IPS-20b (cell line): ENCODE data around the gene SBNO2.

Experiments
- H3K27ac ChIP-seq: one replicate; pipeline ENCODE4 v1.5.1; 2013; ENCODE audit warnings: low read length
- H3K27me3 ChIP-seq: 2 replicates; pipeline ENCODE4 v1.6.1; 2013; ENCODE audit warnings: mild to moderate bottlenecking, low read length, inconsistent platforms; ENCODE audit not compliant: insufficient read depth
- H3K36me3 ChIP-seq: 2 replicates; pipeline ENCODE4 v1.6.1; 2013; ENCODE audit warnings: low read depth, mild to moderate bottlenecking, inconsistent platforms, low read length, moderate library complexity; ENCODE audit not compliant: insufficient read depth
- H3K4me1 ChIP-seq: 2 replicates; pipeline ENCODE4 v1.6.1; 2013; ENCODE audit warnings: mild to moderate bottlenecking, control low read depth, inconsistent platforms, low read length, moderate library complexity; ENCODE audit not compliant: insufficient read depth
- H3K4me3 ChIP-seq: 2 replicates; pipeline ENCODE4 v1.5.1; 2013; ENCODE audit warnings: mild to moderate bottlenecking, low read length, inconsistent platforms
- H3K9ac ChIP-seq: 2 replicates; pipeline ENCODE4 v1.6.1; 2013; ENCODE audit warnings: low read depth, mild to moderate bottlenecking, inconsistent platforms, low read length, moderate library complexity
- H3K9me3 ChIP-seq: 2 replicates; pipeline ENCODE4 v1.6.1; 2013; ENCODE audit warnings: mild to moderate bottlenecking, low read depth, low read length, inconsistent platforms; ENCODE audit not compliant: insufficient read depth

SBNO2 gene, protein sequence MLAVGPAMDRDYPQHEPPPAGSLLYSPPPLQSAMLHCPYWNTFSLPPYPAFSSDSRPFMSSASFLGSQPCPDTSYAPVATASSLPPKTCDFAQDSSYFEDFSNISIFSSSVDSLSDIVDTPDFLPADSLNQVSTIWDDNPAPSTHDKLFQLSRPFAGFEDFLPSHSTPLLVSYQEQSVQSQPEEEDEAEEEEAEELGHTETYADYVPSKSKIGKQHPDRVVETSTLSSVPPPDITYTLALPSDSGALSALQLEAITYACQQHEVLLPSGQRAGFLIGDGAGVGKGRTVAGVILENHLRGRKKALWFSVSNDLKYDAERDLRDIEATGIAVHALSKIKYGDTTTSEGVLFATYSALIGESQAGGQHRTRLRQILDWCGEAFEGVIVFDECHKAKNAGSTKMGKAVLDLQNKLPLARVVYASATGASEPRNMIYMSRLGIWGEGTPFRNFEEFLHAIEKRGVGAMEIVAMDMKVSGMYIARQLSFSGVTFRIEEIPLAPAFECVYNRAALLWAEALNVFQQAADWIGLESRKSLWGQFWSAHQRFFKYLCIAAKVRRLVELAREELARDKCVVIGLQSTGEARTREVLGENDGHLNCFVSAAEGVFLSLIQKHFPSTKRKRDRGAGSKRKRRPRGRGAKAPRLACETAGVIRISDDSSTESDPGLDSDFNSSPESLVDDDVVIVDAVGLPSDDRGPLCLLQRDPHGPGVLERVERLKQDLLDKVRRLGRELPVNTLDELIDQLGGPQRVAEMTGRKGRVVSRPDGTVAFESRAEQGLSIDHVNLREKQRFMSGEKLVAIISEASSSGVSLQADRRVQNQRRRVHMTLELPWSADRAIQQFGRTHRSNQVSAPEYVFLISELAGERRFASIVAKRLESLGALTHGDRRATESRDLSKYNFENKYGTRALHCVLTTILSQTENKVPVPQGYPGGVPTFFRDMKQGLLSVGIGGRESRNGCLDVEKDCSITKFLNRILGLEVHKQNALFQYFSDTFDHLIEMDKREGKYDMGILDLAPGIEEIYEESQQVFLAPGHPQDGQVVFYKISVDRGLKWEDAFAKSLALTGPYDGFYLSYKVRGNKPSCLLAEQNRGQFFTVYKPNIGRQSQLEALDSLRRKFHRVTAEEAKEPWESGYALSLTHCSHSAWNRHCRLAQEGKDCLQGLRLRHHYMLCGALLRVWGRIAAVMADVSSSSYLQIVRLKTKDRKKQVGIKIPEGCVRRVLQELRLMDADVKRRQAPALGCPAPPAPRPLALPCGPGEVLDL (N-terminal part only)

DNA sequence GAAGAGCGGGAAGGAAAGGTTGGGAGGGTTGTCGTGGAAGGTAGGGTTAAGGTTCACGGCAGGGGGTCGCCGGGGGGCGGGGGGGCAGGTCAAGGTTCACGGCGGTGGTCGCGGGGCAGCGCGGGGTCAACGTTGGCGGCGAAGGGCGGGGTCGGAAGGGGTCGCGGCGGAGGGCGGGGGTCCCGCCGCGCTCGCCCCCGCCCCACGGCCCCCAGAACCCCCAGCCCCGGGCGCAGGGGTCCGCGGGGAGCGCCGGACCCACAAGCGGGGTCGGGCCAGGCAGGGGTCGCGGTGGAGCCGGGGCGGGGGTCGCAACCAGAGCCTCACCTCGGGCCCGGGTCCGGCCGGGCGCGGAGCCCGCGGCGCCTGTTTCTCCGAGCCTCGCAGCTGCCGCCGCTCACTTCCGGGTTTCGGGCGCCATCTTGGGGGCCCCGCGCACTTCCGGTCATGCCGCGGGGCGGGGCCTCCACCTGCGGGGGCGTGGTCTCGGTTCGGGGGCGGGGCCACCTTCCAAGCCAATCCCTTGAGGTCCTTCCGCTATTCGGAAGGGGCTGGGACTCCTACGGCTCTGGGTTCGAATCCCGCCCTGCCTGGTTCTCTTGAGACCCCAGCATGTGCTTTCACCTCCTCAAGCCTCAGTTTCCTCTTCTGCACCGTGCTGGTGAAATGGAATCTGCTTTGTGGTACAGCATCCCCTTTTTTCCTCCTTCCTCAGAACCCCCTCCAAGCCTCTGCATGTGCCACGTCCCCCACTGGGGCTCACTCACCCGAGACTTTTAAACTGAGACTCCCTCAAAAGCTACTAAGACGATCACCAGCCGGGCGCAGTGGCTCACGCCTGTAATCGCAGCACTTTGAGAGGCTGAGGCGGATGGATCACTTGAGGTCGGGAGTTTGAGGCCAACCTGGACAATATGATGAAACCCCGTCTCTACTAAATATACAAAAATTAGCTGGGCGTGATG is at the start of gene SBNO2:
Gene SBNO2, minus strand, starts transcription at position 424 of the 965 bp plus-strand sequence. CDS start 19,992 bp downstream, outside the sequence.
- Histone ChIP-seq H3K36me3 (no peaks in the 10 kb centered on the region), H3K27me3 (no peaks in the 10 kb centered on the region), H3K9me3 (no peaks in the 10 kb centered on the region), H3K9ac (peak within 1 kb of the TSS; percentile 90), H3K27ac (no peak within 1 kb of the TSS), H3K4me1 (no peaks in the 10 kb centered on the region), H3K4me3 (peak within 1 kb of the TSS; percentile 90)

DNA sequence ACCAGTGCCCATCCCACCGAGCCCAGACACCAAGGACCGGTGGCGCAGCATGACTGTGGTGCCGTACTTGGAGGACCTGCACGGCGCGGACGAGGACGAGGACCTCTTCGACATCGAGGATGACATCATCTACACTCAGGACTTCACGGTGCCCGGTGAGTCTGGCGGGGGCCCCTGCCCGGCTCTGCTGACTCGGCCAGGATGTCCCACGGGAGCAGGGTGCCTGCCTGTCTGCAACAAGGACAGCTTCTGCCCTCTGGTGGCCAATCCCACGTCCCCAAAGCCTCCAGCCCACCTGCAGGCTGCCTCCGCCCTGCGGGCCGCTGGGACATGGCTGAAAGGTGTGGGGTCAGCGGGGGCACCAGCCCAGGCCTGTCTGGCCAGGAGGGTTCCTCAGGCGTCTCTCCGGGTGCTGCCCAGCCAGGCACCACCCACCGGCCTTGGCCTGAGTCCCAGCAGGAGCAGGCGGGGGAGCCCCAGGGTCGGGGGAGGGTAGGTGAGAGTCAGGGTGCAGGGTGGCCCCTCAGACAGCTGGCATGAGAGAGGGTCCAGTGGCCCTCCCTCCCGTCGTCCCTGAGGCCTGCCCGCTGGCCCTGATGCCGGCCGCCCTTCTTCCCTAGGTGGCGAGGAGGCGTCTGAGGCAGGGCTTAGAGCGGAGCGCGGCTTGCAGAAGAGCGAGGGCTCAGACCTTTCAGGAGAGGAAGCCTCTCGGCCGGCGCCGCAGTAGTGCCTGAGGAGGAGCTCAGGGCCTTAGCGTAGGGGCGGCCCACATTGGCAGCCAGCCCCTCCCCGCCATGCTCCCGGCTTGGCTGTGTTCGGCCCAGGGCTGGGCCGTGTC is 49.2 kb upstream of the SBNO2 start:
- Histone ChIP-seq H3K9ac (no peak overlapping the region), H3K27ac (no peak overlapping the region), H3K27me3 (no peaks in the 10 kb centered on the region), H3K36me3 (peaks cover 12% of the 10 kb centered on the region), H3K4me3 (no peak overlapping the region), H3K9me3 (no peaks in the 10 kb centered on the region), H3K4me1 (no peaks in the 10 kb centered on the region)

DNA sequence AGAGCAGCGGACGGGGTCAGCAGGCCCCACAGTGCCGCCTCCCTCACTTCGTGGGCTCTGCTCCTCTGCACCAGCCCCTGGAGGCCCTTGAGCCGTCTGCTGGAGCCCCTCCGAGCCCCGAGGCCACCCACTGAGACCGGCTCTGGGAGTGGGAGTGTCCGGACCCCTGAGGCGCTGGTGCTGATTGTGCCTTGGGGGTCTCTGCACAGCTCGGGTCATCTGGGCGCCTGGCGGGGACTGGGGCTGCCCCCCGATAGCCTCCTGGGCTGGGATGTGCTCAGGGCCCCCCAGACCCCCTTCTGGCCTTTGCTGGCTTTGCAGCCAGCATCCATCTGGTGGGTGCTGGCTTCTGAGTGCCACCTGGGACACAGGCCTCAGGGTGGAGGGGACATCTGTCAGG is 48.3 kb upstream of the SBNO2 start:
- no peaks in the 10 kb centered on the region for H3K27me3 ChIP-seq
- no peaks in the 10 kb centered on the region for H3K4me1 ChIP-seq
- no peak overlapping the region for H3K4me3 ChIP-seq
- no peak overlapping the region for H3K27ac ChIP-seq
- no peaks in the 10 kb centered on the region for H3K9me3 ChIP-seq
- H3K36me3 ChIP-seq = peaks cover 12% of the 10 kb centered on the region
- H3K9ac ChIP-seq = no peak overlapping the region

DNA sequence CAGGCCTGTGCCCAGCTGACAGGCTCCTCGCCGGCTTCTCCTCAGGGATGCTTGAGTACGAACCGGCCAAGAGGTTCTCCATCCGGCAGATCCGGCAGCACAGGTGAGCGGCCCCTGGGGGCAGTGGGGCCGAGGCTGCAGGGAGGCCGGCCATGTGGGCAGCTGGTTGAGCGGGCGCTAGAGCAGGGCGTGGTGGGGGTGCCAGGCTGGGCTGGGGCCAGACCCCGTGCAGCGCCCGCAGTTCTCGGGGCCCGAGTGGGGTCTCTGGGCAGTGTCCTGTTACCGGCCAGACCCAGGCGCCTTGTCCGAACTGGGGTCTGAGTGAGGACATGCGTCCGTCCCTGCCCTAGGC is 47.8 kb upstream of the SBNO2 start:
- no peak overlapping the region for H3K4me3 ChIP-seq
- peaks cover 12% of the 10 kb centered on the region; the same call in 1 of the 2 replicates for H3K36me3 ChIP-seq
- H3K27ac ChIP-seq = no peak overlapping the region
- H3K4me1 ChIP-seq = no peaks in the 10 kb centered on the region
- no peak overlapping the region for H3K9ac ChIP-seq
- H3K9me3 ChIP-seq = no peaks in the 10 kb centered on the region
- H3K27me3 ChIP-seq = no peaks in the 10 kb centered on the region

DNA sequence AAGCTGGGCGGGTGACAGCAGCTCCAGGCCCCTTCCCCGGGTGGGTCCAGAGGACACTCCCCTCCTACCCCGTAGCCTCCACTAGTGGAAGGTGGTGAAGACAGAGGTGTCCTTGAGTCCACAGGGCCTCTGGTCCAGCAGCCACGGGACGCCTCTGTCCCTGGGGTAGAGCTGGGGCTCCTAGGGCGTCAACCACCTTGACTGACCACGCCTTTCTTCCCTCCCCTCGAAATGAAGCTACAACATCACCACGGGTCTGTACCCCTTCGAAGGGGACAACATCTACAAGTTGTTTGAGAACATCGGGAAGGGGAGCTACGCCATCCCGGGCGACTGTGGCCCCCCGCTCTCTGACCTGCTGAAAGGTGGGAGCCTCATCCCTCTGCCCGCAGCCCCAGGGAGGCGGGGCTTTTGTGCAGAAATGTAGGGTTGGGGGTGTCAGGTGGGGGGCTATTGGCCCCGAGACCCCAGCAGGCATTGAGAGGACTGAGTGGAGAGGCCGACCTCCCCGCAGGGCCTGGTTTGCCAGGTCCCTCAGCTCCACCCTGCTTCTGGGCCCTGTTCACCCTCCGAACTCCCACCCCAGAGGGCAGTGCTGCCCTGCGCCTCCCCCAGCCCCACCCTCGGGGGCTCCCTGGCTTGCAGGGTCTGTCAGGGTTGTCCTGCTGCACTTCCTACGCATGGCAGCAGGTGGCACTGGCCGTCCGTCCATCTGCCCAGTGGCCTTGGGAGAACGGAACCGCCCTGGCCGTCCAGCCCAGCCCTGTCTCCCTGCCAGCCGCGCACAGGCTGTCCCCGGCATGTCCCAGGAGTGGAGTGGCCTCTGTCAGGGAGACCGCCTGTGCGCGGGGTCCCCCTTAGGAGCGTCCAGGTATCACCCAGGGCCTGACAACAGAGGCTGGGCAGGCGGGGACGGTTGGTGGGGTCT is 47.2 kb upstream of the SBNO2 start:
- no peak overlapping the region for H3K9ac ChIP-seq
- H3K36me3 ChIP-seq = peaks cover 8% of the 10 kb centered on the region; the same call in 1 of the 2 replicates
- no peak overlapping the region for H3K27ac ChIP-seq
- no peaks in the 10 kb centered on the region for H3K9me3 ChIP-seq
- no peaks in the 10 kb centered on the region for H3K4me1 ChIP-seq
- H3K27me3 ChIP-seq = no peaks in the 10 kb centered on the region
- no peak overlapping the region for H3K4me3 ChIP-seq

DNA sequence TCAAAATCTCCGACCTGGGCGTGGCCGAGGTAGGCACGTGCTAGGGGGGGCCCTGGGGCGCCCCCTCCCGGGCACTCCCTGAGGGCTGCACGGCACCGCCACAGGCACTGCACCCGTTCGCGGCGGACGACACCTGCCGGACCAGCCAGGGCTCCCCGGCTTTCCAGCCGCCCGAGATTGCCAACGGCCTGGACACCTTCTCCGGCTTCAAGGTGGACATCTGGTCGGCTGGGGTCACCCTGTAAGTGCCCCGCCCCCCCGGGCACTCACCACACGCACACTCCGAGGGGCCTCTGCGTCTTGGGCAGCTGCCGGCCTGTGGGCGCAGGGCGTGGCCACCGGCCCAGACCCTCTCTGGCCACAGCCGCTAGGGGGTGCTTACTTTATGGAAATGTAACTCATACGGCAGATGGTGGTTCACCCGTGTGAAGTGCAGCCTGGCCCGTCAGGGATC is 46.4 kb upstream of the SBNO2 start:
- Histone ChIP-seq H3K9ac (no peak overlapping the region), H3K36me3 (peaks cover 8% of the 10 kb centered on the region; the same call in 1 of the 2 replicates), H3K27ac (no peak overlapping the region), H3K27me3 (no peaks in the 10 kb centered on the region), H3K4me1 (no peaks in the 10 kb centered on the region), H3K4me3 (no peak overlapping the region), H3K9me3 (no peaks in the 10 kb centered on the region)

DNA sequence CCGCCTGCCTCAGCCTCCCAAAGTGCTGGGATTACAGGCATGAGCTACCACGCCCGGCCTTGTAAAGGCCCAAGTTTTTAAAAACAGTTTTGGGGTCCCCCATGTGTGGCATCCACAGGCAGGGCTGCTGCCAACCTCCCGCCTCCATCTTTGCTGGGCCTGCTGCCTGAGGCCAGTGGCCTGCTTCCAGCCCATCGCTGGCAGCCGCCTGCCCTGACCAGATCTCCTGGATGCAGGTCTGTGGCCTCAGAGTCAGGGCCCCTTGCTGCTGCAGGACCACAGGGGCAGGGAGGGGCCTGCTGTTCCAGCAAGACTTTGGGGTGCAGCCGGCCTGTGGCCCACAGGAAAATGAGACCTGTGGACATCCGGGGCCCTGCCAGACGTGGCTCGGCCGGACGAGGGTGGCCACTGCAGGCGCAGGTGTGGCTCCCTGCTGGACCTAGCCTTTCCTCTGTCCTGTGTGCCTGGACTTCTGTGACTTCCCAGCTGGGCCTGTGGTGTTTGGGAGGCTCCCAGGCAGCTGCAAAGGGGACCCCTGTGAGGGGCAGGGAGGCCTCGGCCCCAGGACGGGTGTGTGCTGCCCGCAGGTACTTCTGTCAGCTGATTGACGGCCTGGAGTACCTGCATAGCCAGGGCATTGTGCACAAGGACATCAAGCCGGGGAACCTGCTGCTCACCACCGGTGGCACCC is 45.9 kb upstream of the SBNO2 start:
- no peak overlapping the region for H3K9ac ChIP-seq
- no peaks in the 10 kb centered on the region for H3K27me3 ChIP-seq
- H3K27ac ChIP-seq = no peak overlapping the region

DNA sequence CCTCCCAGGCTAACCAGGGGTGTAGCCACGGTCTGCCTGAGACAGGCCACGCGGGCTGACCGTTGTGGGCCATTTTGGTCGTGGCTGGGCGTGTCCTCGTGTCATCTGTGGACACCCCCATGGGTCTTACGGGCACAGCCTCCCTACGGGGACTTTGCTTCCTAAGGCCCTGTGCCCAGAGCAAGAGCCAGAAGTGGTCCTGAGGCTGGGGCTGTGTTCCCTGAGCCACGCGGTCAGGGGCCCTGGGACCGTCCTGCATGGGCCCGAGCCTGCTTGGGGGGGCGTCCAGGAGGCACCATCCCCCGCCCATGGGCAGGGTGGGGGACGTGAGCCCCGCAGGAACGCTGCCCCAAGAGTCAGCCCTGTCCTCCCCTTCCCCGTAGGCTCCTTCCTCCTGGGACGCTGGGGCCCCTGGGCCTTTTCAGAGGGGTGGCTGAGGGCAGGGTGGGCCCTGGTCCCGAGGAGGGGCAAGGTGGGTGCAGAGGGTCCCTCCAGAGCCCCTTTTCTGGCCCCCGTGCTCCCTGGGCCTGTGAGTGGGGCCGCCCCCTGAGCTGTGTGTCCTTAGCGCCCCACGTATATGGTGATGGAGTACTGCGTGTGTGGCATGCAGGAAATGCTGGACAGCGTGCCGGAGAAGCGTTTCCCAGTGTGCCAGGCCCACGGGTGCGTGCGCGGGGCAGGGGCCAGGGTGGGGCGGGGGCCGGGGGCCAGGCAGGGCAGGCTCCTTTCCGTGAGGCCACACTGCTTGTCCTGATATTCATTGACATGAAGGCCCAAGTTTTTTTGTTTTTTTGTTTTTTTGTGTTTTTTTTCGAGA is 44.9 kb upstream of the SBNO2 start:
- Histone ChIP-seq H3K36me3 (peaks cover 8% of the 10 kb centered on the region; the same call in 1 of the 2 replicates), H3K4me1 (no peaks in the 10 kb centered on the region), H3K9me3 (no peaks in the 10 kb centered on the region), H3K4me3 (no peak overlapping the region), H3K9ac (no peak overlapping the region), H3K27ac (no peak overlapping the region), H3K27me3 (no peaks in the 10 kb centered on the region)

More for the DNA sequence above, 45.9 kb upstream of the SBNO2 start:
- Histone ChIP-seq H3K4me3 (no peak overlapping the region), H3K4me1 (no peaks in the 10 kb centered on the region), H3K36me3 (peaks cover 8% of the 10 kb centered on the region; the same call in 1 of the 2 replicates), H3K9me3 (no peaks in the 10 kb centered on the region)
